CD4-positive, alpha-beta T cell treated with Interleukin-4 for 4 hours (primary cell): ENCODE results near the gene RSBN1L.
"Not testable (repeated sequence)": the region's sequence is repeated elsewhere in the genome, so short reads cannot be mapped to it uniquely, and the experiment has no call there.

Experiments used
- DNase-seq: peaks from one replicate; pipeline ENCODE4 v3.0.0-alpha.2; 2020

RSBN1L gene

GRCh38 chr7:77690289-77690688 is 6.0 kb upstream of the RSBN1L start:
- no peak for DNase-seq

GRCh38 chr7:77691892-77692491 is 4.3 kb upstream of the RSBN1L start:
- no peak for DNase-seq

- no peak for DNase-seq
Measured at GRCh38 chr7:77693830-77694583, 2.3 kb upstream of the RSBN1L start.

GRCh38 chr7:77696643-77697534 is 630 bp downstream of the RSBN1L start:
- peak; percentile 41 for DNase-seq

- peak; percentile 28 for DNase-seq
Measured at GRCh38 chr7:77697535-77697831, 1.2 kb downstream of the RSBN1L start.

- DNase-seq, result no peak
Measured at GRCh38 chr7:77698042-77698625, 1.9 kb downstream of the RSBN1L start.

- DNase-seq, result no peak
Measured at GRCh38 chr7:77699056-77699455, 2.8 kb downstream of the RSBN1L start.

GRCh38 chr7:77702513-77702912 is 6.3 kb downstream of the RSBN1L start:
- no peak for DNase-seq

GRCh38 chr7:77702968-77703472 is 6.8 kb downstream of the RSBN1L start:
- DNase-seq, result no peak

- DNase-seq, result not testable (repeated sequence)
Measured at GRCh38 chr7:77703669-77704068, 7.4 kb downstream of the RSBN1L start.

GRCh38 chr7:77707504-77707992 is 11.3 kb downstream of the RSBN1L start:
- DNase-seq, result no peak

GRCh38 chr7:77710067-77710466 is 13.8 kb downstream of the RSBN1L start:
- no peak for DNase-seq

GRCh38 chr7:77710861-77711260 is 14.6 kb downstream of the RSBN1L start:
- DNase-seq, result no peak

GRCh38 chr7:77714195-77714594 is 17.9 kb downstream of the RSBN1L start:
- DNase-seq, result no peak

- DNase-seq, result not testable (repeated sequence)
Measured at GRCh38 chr7:77714931-77715330, 18.7 kb downstream of the RSBN1L start.

GRCh38 chr7:77716804-77717203 is 20.5 kb downstream of the RSBN1L start:
- no peak for DNase-seq

- DNase-seq, result not testable (repeated sequence)
Measured at GRCh38 chr7:77717566-77717965, 21.3 kb downstream of the RSBN1L start.

- no peak for DNase-seq
Measured at GRCh38 chr7:77727527-77727926, 31.3 kb downstream of the RSBN1L start.

GRCh38 chr7:77727936-77728701 is 31.9 kb downstream of the RSBN1L start:
- peak; percentile 15 for DNase-seq

- no peak for DNase-seq
Measured at GRCh38 chr7:77729574-77730348, 33.5 kb downstream of the RSBN1L start.

GRCh38 chr7:77731716-77732115 is 35.5 kb downstream of the RSBN1L start:
- no peak for DNase-seq
